GM18517 (cell line): Measurements from ENCODE around the gene DNAJC22.
"Not testable (repeated sequence)": the region's sequence is repeated elsewhere in the genome, so short reads cannot be mapped to it uniquely, and the experiment has no call there.

Experiments
- ATAC-seq: cut with Tn5 transposase; IDR thresholded peaks from one replicate; pipeline ENCODE4 v1.9.1; 2021; ENCODE audit warnings: mild to moderate bottlenecking, moderate library complexity; ENCODE audit not compliant: unreplicated experiment

Gene DNAJC22

GRCh38 chr12:49330631-49331379 is 15.9 kb upstream of the DNAJC22 start:
- ATAC-seq = no peak

- ATAC-seq = no peak
Measured at GRCh38 chr12:49331380-49332222, 15.1 kb upstream of the DNAJC22 start.

- ATAC-seq = no peak
Measured at GRCh38 chr12:49332441-49332861, 14.2 kb upstream of the DNAJC22 start.

GRCh38 chr12:49332891-49333371 is 13.8 kb upstream of the DNAJC22 start:
- no peak for ATAC-seq

GRCh38 chr12:49333778-49334177 is 12.9 kb upstream of the DNAJC22 start:
- ATAC-seq = not testable (repeated sequence)

- ATAC-seq = no peak
Measured at GRCh38 chr12:49334226-49334625, 12.5 kb upstream of the DNAJC22 start.

GRCh38 chr12:49334681-49335080 is 12.0 kb upstream of the DNAJC22 start:
- ATAC-seq = no peak

GRCh38 chr12:49335118-49335954 is 11.4 kb upstream of the DNAJC22 start:
- ATAC-seq = no peak

GRCh38 chr12:49335955-49336644 is 10.6 kb upstream of the DNAJC22 start:
- ATAC-seq = no peak

GRCh38 chr12:49336645-49337584 is 9.8 kb upstream of the DNAJC22 start, which contains the start of gene C1QL4:
Gene C1QL4, minus strand, starts transcription at chr12:49337188. Its CDS starts 711 bp downstream, at chr12:49336477.
- ATAC-seq = no peak

GRCh38 chr12:49338830-49339463 is 7.7 kb upstream of the DNAJC22 start:
- ATAC-seq = no peak

- ATAC-seq = no peak
Measured at GRCh38 chr12:49339464-49339861, 7.2 kb upstream of the DNAJC22 start.

GRCh38 chr12:49340095-49340870 is 6.4 kb upstream of the DNAJC22 start:
- no peak for ATAC-seq

- no peak for ATAC-seq
Measured at GRCh38 chr12:49340971-49341776, 5.5 kb upstream of the DNAJC22 start.

- no peak for ATAC-seq
Measured at GRCh38 chr12:49341777-49342065, 5.0 kb upstream of the DNAJC22 start.

- ATAC-seq = peak; percentile 76
Measured at GRCh38 chr12:49342066-49342913, 4.4 kb upstream of the DNAJC22 start.
